Measurements from ENCODE around the gene DCAF17.

The DCAF17 gene

DNA sequence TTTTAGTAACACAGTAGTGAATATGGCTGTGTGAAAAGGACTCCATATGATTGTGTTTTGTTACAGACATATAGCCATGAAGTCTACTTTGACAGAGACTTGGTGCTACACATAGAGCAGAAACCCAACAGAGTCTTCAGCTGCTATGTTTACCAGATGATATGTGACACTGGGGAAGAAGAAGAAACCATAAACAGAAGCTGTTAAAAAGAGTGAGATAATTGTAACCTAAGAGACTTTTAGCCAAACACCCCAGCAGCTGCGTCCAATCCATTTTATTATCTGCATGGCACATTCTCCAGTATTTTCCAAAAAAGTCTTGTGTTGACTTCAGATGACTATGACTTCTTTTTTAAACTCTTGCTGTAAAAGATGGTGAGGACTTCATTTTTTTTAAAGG is 46.9 kb downstream of the DCAF17 start:
- no peak for DNase-seq (ENCODE audit: low read depth)

DNA sequence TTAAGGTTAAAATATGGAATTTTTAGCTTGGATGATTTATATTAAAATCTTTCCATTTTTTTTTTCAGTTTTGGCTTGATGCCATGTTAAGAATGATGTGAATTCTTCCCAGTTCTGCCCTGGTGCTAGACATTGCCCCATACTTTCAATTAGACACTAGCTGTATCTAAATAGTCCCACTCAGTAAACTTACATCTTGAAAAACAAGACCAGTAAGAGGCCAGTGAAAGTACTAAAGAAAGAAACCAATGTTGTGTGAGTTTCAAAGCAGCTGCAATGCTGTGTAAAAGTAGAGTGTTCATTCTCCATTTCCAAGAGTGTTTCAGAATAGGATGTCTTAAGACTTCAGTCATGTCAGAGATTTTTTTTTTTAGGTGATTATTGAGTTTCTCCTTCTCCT is 48.3 kb downstream of the DCAF17 start:
- peak; percentile 58 for DNase-seq (ENCODE audit: low read depth)
- TF ChIP-seq CTCF (IDR thresholded peaks at IDR 0.05; ENCODE audit: insufficient read depth, low read depth, low read length, missing control alignments): no peak

More for the DNA sequence above, 46.9 kb downstream of the DCAF17 start:
- no peak for TF ChIP-seq CTCF (IDR thresholded peaks at IDR 0.05; ENCODE audit: insufficient read depth, low read depth, low read length, missing control alignments)
- no peak overlapping the region for H3K4me3 ChIP-seq (ENCODE audit: low read depth, low read length)

GRCh38 chr2:171482877-171483276 is 48.9 kb downstream of the DCAF17 start:
- no peak for DNase-seq (ENCODE audit: low read depth)
- no peak for TF ChIP-seq CTCF (IDR thresholded peaks at IDR 0.05; ENCODE audit: insufficient read depth, low read depth, low read length, missing control alignments)
- H3K4me3 ChIP-seq (ENCODE audit: low read depth, low read length): no peak overlapping the region

More for the DNA sequence above, 48.3 kb downstream of the DCAF17 start:
- H3K4me3 ChIP-seq (ENCODE audit: low read depth, low read length): no peak overlapping the region

- no peak for TF ChIP-seq CTCF (IDR thresholded peaks at IDR 0.05; ENCODE audit: insufficient read depth, low read depth, low read length, missing control alignments)
- DNase-seq (ENCODE audit: low read depth): no peak
- no peak overlapping the region for H3K4me3 ChIP-seq (ENCODE audit: low read depth, low read length)
Observed at GRCh38 chr2:171483793-171484192, 49.8 kb downstream of the DCAF17 start.

- H3K4me3 ChIP-seq (ENCODE audit: low read depth, low read length): no peak overlapping the region
- DNase-seq (ENCODE audit: low read depth): no peak
- TF ChIP-seq CTCF (IDR thresholded peaks at IDR 0.05; ENCODE audit: insufficient read depth, low read depth, low read length, missing control alignments): no peak
Observed at GRCh38 chr2:171485116-171485515, 51.1 kb downstream of the DCAF17 start.

DNA sequence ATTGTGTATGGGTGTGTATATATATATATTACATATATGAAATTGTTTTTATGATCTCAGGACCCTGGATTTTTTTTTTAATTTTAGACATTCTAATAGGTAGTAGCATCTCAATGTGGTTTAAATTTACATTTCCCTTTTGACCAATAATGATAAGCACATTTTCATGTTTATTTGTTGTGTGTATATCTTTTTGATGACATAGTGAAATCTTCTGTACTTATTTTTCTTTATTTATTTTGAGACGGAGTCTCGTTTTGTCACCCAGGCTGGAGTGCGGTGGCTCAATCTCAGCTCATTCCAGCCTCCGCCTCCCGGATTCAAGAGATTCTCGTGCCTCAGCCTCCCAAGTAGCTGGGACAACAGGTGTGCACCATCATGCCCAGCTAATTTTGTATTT is 53.2 kb downstream of the DCAF17 start:
- TF ChIP-seq CTCF (IDR thresholded peaks at IDR 0.05; ENCODE audit: insufficient read depth, low read depth, low read length, missing control alignments): no peak
- H3K4me3 ChIP-seq (ENCODE audit: low read depth, low read length): no peak overlapping the region
- DNase-seq (ENCODE audit: low read depth): no peak

DNA sequence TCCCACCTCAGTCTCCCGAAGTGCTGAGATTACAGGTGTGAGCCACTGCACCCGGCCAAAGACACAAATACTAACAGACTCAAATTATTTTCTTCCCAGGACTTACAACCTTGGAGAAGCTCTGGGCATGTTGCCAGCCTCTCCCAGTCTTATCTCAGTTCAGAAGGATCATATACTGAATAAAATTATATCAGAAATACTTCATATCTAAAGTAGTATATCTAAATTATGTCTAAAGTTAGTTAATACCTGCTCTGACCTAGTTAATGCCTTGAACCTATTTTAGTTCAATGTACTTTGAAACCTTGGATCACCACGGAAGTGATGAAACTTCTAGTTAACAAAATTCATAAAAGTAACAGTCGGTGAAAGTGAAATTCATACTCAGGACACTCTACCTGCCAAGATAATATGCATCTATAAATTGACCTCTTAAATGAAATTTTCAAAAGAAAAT is 53.8 kb downstream of the DCAF17 start:
- no peak for DNase-seq (ENCODE audit: low read depth)
- no peak overlapping the region for H3K4me3 ChIP-seq (ENCODE audit: low read depth, low read length)
- no peak for TF ChIP-seq CTCF (IDR thresholded peaks at IDR 0.05; ENCODE audit: insufficient read depth, low read depth, low read length, missing control alignments)

Data from GM12865 (cell line).